ENCODE measurements around the gene TRIB2.

GRCh38 chr2:12669036-12669435 is 47.7 kb upstream of the TRIB2 start:
- TF ChIP-seq CTCF (IDR thresholded peaks at IDR 0.05) (no peak), POLR2AphosphoS5 (IDR thresholded peaks at IDR 0.05) (no peak)

Measured in upper lobe of left lung (tissue), 4 donors.